HTR-8/SVneo (cell line): ENCODE measurements around the gene CHD8.

Experiments
- DNase-seq: peaks from one replicate; pipeline ENCODE4 v3.0.0; 2011; ENCODE audit warnings: low spot score, mixed read lengths; ENCODE audit not compliant: insufficient read length
- FAIRE-seq: peaks from 2 replicates; lab custom pipeline; 2011; peaks lifted over from hg19 to GRCh38; lab: Jason Lieb, UNC

CHD8 gene, protein sequence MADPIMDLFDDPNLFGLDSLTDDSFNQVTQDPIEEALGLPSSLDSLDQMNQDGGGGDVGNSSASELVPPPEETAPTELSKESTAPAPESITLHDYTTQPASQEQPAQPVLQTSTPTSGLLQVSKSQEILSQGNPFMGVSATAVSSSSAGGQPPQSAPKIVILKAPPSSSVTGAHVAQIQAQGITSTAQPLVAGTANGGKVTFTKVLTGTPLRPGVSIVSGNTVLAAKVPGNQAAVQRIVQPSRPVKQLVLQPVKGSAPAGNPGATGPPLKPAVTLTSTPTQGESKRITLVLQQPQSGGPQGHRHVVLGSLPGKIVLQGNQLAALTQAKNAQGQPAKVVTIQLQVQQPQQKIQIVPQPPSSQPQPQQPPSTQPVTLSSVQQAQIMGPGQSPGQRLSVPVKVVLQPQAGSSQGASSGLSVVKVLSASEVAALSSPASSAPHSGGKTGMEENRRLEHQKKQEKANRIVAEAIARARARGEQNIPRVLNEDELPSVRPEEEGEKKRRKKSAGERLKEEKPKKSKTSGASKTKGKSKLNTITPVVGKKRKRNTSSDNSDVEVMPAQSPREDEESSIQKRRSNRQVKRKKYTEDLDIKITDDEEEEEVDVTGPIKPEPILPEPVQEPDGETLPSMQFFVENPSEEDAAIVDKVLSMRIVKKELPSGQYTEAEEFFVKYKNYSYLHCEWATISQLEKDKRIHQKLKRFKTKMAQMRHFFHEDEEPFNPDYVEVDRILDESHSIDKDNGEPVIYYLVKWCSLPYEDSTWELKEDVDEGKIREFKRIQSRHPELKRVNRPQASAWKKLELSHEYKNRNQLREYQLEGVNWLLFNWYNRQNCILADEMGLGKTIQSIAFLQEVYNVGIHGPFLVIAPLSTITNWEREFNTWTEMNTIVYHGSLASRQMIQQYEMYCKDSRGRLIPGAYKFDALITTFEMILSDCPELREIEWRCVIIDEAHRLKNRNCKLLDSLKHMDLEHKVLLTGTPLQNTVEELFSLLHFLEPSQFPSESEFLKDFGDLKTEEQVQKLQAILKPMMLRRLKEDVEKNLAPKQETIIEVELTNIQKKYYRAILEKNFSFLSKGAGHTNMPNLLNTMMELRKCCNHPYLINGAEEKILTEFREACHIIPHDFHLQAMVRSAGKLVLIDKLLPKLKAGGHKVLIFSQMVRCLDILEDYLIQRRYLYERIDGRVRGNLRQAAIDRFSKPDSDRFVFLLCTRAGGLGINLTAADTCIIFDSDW (N-terminal part only)

DNA sequence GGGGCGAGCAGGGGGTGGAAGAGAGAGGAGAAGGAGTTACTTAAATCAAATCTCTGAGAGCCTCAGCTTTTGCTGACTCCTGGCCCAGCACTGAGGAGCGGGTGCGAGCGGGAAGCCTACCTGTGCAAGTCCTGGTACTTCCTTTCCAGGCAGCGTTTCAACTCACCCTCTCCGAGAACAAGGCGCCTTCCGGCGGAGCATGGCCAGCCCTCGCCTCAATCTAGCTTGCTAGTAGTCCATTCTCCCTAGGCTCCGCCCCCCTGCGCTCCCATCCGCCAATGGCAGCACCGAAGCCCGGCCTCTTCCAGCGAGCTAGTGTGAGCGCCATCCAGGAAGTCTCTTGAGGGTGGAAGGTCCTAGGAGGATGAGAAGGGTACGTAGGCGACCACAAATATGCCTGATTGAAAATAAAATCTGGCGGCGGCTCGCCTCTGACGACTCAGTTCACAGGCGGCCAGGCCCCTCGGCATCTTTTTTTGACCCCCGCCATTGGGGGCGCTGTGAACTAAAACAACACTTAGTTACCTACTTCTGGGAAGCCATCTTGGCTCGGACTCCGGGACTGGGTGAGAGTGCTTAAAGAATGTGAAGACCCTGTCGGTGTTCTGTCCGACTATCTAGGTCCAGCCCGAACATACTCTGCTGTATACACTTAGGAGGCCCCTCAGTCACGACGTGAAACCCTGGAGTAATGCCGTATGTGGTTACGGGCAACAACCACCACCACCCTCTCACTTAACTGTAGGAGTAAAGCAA is at the start of gene CHD8:
Gene CHD8 (minus strand): TSS at position 212 of the 756 bp plus-strand sequence. CDS start 24,480 bp downstream, outside the sequence.
- peak; percentile 52 for FAIRE-seq
- DNase-seq, result peak; percentile 96

DNA sequence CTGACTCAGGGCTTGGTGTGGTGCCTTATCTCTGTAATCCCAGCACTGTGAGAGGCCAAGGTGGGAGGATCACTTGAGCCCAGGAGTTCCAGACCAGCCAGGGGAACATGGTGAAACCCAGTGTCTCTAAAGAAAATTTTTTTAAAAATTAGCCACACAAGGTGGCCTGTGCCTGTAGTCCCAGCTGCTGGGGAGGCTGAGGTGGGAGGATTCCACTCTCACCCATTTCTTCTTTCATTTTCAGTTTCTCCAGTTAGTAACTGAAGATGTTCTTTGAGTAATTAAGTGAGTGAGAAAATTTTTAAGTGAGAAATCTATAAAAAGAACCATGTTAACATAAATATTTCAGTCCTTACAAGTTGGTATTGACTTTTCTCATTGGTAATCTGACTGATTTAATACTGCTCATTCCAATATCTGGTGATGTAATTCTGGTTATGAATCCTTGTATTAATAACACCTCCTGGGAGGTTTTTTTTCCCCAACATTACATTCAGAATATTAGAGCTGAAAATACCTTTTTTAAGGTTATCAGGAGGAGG is 49.2 kb upstream of the CHD8 start:
- FAIRE-seq (no peak), DNase-seq (no peak)

DNA sequence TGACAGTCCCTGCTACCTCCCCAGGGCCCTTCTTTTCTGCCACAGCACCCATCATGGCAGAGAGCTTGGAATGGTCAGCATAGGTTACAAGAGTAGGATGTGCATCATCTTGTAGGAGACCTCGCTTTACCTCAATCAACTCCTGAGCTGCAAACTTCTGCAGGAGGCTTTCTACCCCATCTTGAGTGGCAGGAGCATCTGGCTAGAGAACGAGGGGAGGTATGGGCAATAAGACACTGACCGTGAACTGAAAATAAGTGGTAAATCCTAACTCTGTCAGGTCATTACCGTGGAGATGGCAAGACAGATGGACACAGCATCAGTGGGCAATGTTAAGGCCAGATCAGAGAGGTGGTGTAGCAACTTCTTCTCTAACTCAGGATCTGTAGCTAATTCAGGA is 47.5 kb upstream of the CHD8 start:
- FAIRE-seq (no peak), DNase-seq (no peak)

DNA sequence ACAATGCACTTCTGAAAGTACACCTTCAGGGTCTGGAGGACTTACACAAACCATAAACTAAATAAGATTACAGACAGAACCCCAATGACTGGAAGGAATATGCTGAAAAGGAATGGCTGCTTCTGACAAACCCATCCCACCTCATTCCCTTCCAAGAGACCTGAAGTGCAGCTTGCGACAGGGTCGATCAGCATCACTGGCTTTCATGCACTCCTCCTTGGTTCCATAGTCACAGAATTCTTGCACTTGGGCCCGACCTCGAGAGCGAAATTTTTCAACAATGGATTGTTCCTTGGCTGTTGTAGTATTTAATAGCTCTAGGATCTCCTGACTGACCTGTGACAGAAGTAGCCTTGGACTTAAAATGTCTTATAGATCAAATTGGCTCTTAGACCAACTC is 45.6 kb upstream of the CHD8 start:
- no peak for DNase-seq
- FAIRE-seq, result no peak

DNA sequence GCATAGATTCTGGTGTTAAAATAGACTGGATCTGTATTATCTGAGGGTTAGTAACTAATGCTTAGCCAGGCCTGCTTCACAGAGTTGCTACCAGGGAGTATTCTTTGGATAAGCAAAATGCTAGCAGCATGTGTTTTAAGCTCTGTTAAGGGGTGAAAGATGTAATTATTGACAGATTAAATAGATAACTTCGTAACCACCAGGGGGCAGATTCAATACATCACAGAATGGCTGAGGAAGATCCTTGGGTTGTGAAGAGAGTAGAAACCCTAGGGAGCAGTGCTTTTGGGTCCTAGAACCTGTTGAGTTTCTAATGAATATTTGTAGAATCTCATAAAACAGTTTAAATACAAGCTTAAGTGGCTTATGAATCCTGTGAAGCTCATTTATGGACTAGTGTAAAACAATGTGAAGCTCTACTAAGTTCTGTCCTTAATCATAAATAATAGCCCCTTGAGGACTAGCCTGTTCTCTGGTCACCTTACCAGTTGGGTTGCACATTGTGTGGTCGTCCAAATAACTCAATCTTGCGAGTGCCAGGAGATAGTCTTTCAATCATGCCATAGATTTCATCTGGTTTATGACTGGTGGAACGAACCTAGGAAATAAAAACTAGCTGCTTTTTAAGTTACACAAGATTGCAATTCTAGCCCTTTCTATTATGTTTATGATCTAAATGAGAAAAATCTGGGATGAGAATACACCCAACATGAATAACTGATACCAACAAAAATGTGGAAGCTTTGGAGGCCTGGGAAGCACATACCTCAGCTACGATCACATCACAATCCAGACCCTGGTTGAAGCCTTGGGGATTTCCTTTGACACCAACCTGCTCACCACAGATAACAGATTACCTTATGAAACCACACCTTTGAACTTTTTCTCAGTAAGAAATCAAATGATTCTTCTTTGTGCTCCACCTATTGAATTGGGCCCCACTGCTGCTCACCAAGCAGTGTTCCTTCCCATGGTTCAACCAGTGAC is 42.9 kb upstream of the CHD8 start:
- peak; percentile 32 for DNase-seq
- no peak for FAIRE-seq

DNA sequence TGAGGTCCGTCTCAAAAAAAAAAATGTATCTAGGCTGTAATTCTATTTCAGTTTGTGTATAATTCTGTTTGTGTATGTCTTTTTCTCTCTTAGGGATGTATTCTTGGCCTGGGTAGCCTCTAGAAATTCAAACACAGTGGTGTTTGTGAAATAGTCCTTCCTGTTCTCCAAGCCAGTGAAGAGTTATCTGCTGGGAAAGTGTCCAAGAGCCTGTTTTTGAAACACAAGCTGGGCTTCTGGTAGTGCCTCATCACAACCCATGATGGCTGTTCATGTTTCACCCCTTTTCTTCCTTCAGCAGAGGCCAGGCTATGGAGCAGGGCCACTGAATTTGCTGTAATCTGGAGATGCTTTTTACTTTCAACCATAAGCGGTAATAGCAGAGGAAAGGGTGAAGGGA is 40.5 kb upstream of the CHD8 start:
- no peak for DNase-seq
- FAIRE-seq, result no peak

DNA sequence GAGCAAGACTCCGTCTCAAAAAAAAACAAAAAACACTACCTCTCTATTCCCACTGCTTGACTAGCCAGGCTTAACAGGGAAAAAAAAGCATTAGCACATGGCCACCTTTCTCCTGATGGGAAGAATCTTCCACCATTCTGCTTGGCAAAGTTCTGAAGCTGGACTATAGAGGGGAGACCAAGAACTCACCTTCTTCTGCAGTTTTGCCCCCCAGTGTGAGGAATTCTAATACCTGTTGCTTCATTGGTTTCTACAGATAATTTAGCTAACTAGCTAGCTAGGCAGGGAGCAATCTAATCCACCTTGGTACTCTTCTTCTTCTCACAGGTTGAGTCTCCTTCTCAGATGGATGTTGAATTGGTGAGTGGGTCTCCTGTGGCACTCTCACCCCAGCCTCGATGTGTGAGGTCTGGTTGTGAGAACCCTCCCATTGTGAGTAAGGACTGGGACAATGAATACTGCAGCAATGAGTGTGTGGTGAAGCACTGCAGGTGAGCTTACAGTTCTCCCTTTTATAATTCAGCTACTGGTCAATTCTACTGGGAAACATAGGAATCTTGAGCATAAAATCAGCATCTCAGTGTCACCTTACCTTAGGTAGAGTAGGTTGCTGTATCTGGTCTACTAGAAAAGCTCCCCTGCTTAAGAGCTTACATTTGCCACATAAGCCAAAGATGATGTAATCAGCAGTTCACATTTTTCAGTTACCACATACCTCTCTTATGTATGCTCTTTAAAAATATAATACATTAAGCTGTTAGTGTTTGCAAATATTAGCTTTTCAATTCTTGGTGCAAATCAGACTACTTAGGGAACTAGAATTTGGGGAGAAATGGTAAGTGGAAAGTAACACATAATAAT is 39.2 kb upstream of the CHD8 start:
- no peak for FAIRE-seq

DNA sequence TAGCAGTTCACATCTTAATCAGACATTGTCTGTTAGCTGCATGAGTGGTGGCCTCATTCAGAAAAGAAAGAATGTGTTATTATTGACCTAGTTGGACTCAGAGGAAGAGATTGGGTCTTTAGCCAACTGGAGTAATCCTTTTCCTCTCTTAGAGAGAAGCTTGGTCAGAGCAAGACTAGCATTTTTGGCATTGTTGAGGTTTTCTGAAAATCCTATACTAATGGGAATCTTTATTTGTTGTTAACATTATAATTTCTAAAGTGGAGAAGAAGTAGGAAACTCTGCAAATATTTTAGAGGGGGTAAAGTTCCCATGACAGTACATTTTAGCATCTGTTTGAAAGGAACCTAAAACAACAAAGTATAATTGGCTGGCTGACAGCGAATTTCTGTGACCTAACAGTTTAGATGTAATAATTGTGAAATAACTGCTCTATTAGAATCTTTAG is 30.7 kb upstream of the CHD8 start:
- DNase-seq (no peak), FAIRE-seq (no peak)

More for the DNA sequence above, 39.2 kb upstream of the CHD8 start:
- no peak for DNase-seq

DNA sequence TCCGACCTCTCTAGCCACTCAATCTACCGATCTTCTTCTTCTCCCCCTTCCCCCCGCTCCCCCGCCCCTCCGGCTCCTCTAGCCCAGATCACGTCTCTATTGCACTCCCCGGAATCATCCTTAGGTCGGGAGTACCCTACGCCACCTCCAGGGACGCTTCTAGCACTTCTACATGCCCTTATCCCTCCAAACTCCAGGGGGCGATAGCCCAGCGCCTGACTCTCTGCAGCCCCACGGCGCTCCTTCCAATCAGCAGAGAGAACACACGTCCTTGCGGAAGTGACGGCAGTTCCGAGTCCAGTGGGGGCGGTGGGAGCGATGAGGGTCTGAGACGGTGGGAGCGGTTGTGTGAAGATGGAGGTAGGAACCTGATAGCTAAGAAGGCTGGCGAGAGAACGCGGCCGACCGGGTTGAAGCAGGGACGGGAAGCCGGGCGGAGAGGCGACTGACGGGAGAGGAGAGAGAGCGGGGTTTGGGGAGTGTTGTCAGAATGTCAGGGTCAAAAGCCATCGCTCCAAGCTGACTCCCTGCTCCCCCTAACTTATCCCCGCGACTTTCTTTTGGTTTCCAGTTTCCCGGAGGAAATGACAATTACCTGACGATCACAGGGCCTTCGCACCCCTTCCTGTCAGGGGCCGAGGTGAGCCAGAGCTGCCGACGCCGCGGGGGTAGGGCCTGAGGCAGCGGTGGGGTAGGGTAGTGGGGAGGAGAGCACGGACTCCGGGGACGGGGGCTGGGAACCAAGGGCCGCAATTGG is 21.2 kb upstream of the CHD8 start, which contains the start of the genes RAB2B and TOX4:
Gene RAB2B (minus strand): TSS at position 35 of the 757 bp plus-strand sequence. CDS start 87 bp downstream, outside the sequence.
Gene TOX4 (plus strand): TSS at position 271 of the 757 bp plus-strand sequence. CDS start 84 bp downstream, at position 355.
- peak; percentile 83 for FAIRE-seq
- DNase-seq, result peak; percentile 86

DNA sequence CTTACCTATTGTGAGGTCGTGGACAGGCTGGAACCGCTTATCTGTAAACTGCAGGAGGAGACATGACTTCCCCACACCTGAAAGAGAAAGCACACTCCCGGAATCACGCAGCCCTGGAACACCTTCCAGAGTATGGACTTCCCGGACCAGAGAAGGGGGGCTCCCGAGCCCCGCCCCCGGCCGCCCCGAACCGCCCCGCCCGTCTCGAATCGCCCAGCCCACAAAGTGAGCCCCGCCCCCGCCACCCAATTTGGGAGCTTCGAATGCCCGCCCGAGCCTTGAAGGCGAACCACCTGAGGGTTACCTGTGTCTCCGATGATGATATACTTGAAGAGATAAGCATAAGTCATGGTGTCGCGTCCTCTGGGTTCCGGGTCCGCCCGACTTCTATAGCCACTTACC is 20.6 kb upstream of the CHD8 start:
- DNase-seq (peak; percentile 57), FAIRE-seq (no peak)

DNA sequence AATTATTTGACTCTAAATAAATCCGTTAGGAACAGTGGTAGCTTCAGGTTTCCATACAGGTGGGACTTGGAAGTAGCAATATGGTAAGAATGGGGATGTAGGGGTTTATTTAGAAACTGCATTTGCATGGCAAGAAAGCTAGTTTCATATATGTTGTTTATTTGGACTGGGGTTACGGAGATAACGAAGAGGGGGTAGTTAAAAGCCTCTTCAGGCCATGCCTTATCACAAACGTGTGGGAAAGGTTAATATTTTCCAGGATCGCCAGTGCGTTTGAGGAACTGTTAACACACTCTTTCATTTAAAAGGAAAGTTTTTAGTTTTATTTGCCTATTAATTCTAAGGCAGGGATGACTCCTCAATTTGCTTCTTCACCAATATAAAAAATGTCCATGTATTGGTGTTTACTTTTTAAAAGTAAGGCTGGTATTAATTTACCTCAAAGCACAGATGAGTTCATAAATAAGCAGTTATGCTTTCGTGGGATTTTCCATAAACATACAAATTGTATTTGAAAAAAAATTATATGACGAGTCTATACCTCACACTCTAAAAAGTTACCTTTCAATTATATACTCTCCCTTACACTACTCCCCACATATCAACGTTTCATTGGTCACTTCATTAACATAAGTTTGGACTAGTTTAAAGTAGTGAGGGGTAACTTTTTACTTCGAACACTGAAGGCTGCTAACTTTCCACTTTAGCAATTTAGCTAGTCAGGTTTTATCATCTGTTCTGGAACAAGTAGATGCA is 20.0 kb upstream of the CHD8 start:
- FAIRE-seq (no peak), DNase-seq (no peak)

DNA sequence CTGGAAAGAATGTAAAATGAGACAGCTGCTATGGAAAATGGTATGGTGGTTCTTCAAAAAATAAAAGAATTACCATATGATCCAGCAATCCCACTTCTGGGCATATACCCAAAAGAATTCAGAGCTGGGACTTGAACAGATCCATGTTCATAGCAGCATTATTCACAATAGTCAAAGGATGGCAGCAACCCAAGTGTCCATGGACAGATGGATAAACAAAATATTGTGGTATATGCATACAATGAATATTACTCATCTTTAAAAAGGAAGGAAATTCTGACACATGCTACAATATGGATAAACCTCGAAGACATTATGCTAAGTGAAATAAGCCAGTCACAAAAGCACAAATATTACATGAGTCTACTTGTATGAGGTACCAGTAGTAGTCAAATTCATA is 11.7 kb upstream of the CHD8 start:
- DNase-seq (no peak), FAIRE-seq (no peak)

DNA sequence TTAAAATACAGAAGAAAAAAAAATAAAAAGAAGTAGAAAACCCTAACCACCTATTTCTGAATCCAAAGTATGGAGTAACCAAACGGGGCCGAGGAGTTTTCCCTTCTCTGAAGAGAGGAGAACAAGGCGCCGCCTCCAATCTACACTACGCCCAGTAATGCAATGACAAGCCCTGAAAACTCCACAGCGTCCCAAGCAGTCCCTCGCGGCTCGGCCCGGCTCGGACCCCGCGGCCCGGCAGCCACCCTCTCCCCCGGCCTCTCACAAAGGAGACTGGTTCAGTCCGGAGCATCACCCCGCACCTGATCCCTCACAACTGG is 371 bp downstream of the CHD8 start:
- no peak for FAIRE-seq

DNA sequence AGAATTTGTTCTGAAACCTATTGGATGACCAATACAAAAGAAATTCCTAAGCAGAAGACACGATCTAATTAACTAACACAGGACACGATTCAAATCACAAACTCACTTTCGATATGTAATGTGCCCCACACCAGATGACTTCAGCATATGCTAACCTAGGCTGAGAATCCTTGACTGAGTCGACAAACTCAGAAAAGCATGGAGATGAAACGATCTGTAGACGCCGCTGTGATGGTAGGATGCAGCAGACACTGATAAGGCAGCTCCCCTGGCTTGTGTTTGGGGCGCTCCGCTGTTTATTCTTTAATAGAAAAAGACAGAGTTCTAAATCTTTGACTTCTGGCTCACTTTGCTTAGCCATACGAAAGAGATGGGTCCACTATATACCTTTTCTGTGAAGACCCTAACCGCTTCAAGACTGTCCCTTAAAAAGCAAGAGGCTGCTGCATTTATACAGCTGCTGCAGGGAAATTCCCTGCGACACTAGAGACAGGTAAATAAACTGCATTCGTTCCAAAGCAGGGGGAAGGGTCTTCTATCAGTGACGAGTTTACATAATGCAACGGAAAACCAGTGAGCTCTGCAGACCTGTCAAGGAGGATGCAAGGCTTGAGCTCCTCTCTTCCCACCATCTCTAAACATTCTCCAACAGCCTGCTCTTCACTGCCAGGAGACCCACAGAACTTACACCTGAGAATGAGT is 929 bp downstream of the CHD8 start:
- DNase-seq (no peak), FAIRE-seq (no peak)

More for the DNA sequence above, 371 bp downstream of the CHD8 start:
- no peak for DNase-seq

DNA sequence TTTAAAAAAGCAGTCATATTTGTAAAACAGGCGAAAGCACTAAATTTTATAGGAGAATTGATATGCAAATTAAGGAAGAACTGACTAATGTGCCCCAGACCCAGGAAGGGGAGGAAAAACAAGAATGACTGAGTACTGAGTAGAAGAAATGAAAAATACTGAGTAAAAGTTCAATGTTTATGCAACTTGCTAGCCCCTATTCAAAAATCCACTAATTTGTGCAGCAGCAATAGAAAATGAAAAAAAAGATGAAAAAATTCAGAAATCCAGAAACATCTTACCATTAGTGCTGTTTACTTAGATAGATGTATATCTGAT is 6.1 kb downstream of the CHD8 start:
- no peak for DNase-seq
- FAIRE-seq, result no peak
